GM23338 (cell line): ENCODE data around the gene DNAJB8. TPM values are rescaled to one million over a fixed set of nuclear protein-coding genes. Genes with fewer than 3 reads are reported as not detected.

Source experiments
- ATAC-seq: fragments of 200-7000 bp; cut with Tn5 transposase; 3 replicates; pipeline ENCODE4 v1.9.1; 2020
- DNase-seq: peaks from one replicate; pipeline ENCODE4 v3.0.0-alpha.2; 2015; ENCODE audit warnings: low spot score
- H2AFZ ChIP-seq: fragments of 200-600 bp; sonication (generic); 2 replicates; pipeline ENCODE4 v1.8.0; 2016; ENCODE audit warnings: antibody characterized with exemption, mild to moderate bottlenecking, moderate library complexity
- H3F3A ChIP-seq: fragments of 200-600 bp; sonication (generic); replicated peaks from 2 replicates; pipeline ENCODE4 v1.8.0; 2017; ENCODE audit warnings: antibody characterized with exemption, mixed run types, low read depth
- H3K27ac ChIP-seq: fragments of 200-600 bp; sonication (generic); 2 replicates; pipeline ENCODE4 v1.6.1; 2016; ENCODE audit warnings: low read depth
- H3K27me3 ChIP-seq: fragments of 200-600 bp; sonication (generic); 2 replicates; pipeline ENCODE4 v1.8.0; 2016; ENCODE audit warnings: mild to moderate bottlenecking, mixed run types, moderate library complexity; ENCODE audit not compliant: insufficient read depth
- H3K36me3 ChIP-seq: fragments of 200-600 bp; sonication (generic); 2 replicates; pipeline ENCODE4 v1.8.0; 2016; ENCODE audit warnings: mild to moderate bottlenecking; ENCODE audit not compliant: insufficient read depth
- H3K4me1 ChIP-seq: fragments of 200-600 bp; sonication (generic); 2 replicates; pipeline ENCODE4 v1.8.0; 2016; ENCODE audit warnings: mild to moderate bottlenecking, moderate library complexity; ENCODE audit not compliant: insufficient read depth
- H3K4me2 ChIP-seq: fragments of 200-600 bp; sonication (generic); 2 replicates; pipeline ENCODE4 v1.7.1; 2017; ENCODE audit warnings: mixed run types
- H3K4me3 ChIP-seq: fragments of 200-600 bp; sonication (generic); 2 replicates; pipeline ENCODE4 v1.6.1; 2016; ENCODE audit warnings: mixed run types
- H3K79me2 ChIP-seq: fragments of 200-600 bp; sonication (generic); replicated peaks from 2 replicates; pipeline ENCODE4 v1.8.0; 2017; ENCODE audit warnings: mild to moderate bottlenecking; ENCODE audit not compliant: insufficient read depth
- H3K9me2 ChIP-seq: fragments of 200-600 bp; sonication (generic); 2 replicates; pipeline ENCODE4 v1.8.0; 2017; ENCODE audit not compliant: insufficient read depth
- H4K20me1 ChIP-seq: fragments of 200-600 bp; sonication (generic); replicated peaks from 2 replicates; pipeline ENCODE4 v1.8.0; 2017; ENCODE audit warnings: mild to moderate bottlenecking; ENCODE audit not compliant: insufficient read depth
- H3K27ac Mint-ChIP-seq: 2 replicates; pipeline ENCODE4 v1.8.0; 2020; ENCODE audit warnings: inconsistent platforms, mild to moderate bottlenecking, moderate library complexity, mixed read lengths
- H3K27me3 Mint-ChIP-seq: 3 replicates; pipeline ENCODE4 v1.8.0; 2022; ENCODE audit warnings: low read depth, mild to moderate bottlenecking, moderate library complexity, mixed read lengths, inconsistent platforms; ENCODE audit not compliant: insufficient read depth, poor library complexity
- H3K36me3 Mint-ChIP-seq: 3 replicates; pipeline ENCODE4 v1.8.0; 2021; ENCODE audit warnings: low read depth, mild to moderate bottlenecking, inconsistent platforms, moderate library complexity, mixed read lengths
- H3K4me1 Mint-ChIP-seq: 3 replicates; pipeline ENCODE4 v1.8.0; 2020; ENCODE audit warnings: mild to moderate bottlenecking, inconsistent platforms, mixed read lengths
- H3K4me3 Mint-ChIP-seq: 3 replicates; pipeline ENCODE4 v1.8.0; 2021; ENCODE audit warnings: moderate library complexity, mild to moderate bottlenecking, inconsistent platforms, mixed read lengths
- H3K9me3 Mint-ChIP-seq: 3 replicates; pipeline ENCODE4 v1.8.0; 2020; ENCODE audit warnings: moderate library complexity, mild to moderate bottlenecking, inconsistent platforms, mixed read lengths
- CREB1 ChIP-seq: fragments of 250-450 bp; sonication (Bioruptor Pico); IDR thresholded peaks from 2 replicates; pipeline ENCODE4 v1.5.0; 2020; ENCODE audit warnings: low read depth, mild to moderate bottlenecking, moderate library complexity
- EZH2 ChIP-seq: fragments of 200-600 bp; sonication (generic); IDR thresholded peaks from one replicate; pipeline ENCODE4 v1.8.0; 2017; ENCODE audit warnings: antibody characterized with exemption, mild to moderate bottlenecking, low read depth; ENCODE audit not compliant: unreplicated experiment
- EZH2phosphoT487 ChIP-seq: fragments of 200-600 bp; sonication (generic); IDR thresholded peaks from one replicate; pipeline ENCODE4 v1.8.1; 2018; ENCODE audit warnings: antibody characterized with exemption; ENCODE audit not compliant: unreplicated experiment
- JUNB ChIP-seq: IDR thresholded peaks from one replicate; pipeline ENCODE4 v1.6.1; 2016; ENCODE audit warnings: antibody characterized with exemption; ENCODE audit not compliant: unreplicated experiment
- NANOG ChIP-seq: IDR thresholded peaks from 2 replicates; pipeline ENCODE4 v1.6.1; 2016; ENCODE audit warnings: antibody characterized with exemption, borderline replicate concordance
- POLR2AphosphoS5 ChIP-seq: IDR thresholded peaks from 2 replicates; pipeline ENCODE4 v1.6.1; 2016; ENCODE audit warnings: antibody characterized with exemption, low read depth
- STAT1 ChIP-seq: IDR thresholded peaks from one replicate; pipeline ENCODE4 v1.6.1; 2016; ENCODE audit warnings: antibody characterized with exemption; ENCODE audit not compliant: unreplicated experiment
- ZNF114 ChIP-seq: fragments of 250-450 bp; sonication (Bioruptor Pico); IDR thresholded peaks from 2 replicates; pipeline ENCODE4 v1.5.0; 2020; ENCODE audit warnings: mild to moderate bottlenecking, moderate library complexity
- ZNF331 ChIP-seq: fragments of 250-450 bp; sonication (Bioruptor Pico); IDR thresholded peaks from 2 replicates; pipeline ENCODE4 v1.5.0; 2020; ENCODE audit warnings: low read depth, mild to moderate bottlenecking, moderate library complexity
- polyA plus RNA-seq: library from polyadenylated mRNA; unstranded; fragments of >200 nt; fragmentation: Nextera tagmentation; extraction: Ambion mirVana; gene quantifications from 2 replicates; pipeline ENCODE4 v1.2.1, GENCODE V29; 2016
- total RNA-seq: library from RNA; depleted of rRNA; stranded (reverse); fragments of >200 nt; shearing (Covaris generic); gene quantifications from 2 replicates; pipeline ENCODE4 v1.2.3, GENCODE V29; 2014
- TF ChIP-seq, protein P1 (sequence below): IDR thresholded peaks from one replicate; pipeline ENCODE4 v1.6.1; 2018; ENCODE audit warnings: antibody characterized with exemption; ENCODE audit not compliant: unreplicated experiment
- TF ChIP-seq, protein P2 (sequence below): IDR thresholded peaks from 2 replicates; pipeline ENCODE4 v1.6.1; 2016; ENCODE audit warnings: antibody characterized with exemption
- TF ChIP-seq, protein P3 (sequence below): fragments of 250-450 bp; sonication (Bioruptor Pico); IDR thresholded peaks from 2 replicates; pipeline ENCODE4 v1.5.0; 2020; ENCODE audit warnings: mild to moderate bottlenecking, moderate library complexity

DNAJB8 gene
- total and polyA plus RNA-seq, 2 experiments from 2014 or later: not detected

DNA sequence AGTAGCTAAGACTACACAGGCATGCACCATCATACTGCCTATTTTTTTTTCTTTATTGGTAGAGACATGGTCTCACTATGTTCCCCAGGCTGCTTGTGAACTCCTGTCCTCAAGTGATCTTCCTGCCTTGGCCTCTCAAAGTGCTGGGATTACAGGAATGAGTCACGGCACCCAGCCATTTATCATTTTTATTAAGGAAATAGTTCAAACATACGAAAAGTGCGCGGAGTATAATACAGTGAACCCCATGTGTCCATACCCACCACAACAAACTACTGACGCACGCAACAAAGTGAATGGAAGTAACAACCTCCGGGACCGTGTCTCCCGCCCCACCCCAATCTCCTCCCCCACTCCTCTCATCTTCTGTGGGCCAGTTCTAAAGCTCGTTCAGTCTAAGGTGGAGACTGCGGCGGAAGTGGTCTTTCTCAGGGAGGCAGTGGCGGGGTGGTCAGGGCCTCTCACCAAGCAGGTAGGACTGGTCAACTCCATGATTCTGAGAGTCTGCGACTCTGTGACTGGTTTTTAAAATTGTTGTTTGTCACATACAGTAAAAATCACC lies 42.1 kb downstream of the DNAJB8 start:
- DNase-seq (no peak), ATAC-seq (no peak)
- Histone ChIP-seq H3K36me3 (no peaks in the 10 kb centered on the region), H3K4me1 (peaks cover 8% of the 10 kb centered on the region), H3K79me2 (no peaks in the 10 kb centered on the region), H3F3A (no peaks in the 10 kb centered on the region), H3K4me3 (no peak overlapping the region), H4K20me1 (no peaks in the 10 kb centered on the region), H3K27me3 (peaks cover 37% of the 10 kb centered on the region), H2AFZ (no peak overlapping the region), H3K9me2 (no peaks in the 10 kb centered on the region), H3K4me2 (no peak overlapping the region), H3K27ac (no peak overlapping the region)
- TF ChIP-seq CREB1 (CRISPR knock-in tag) (no peak), NANOG (no peak), EZH2 (no peak), STAT1 (no peak), ZNF331 (no peak), EZH2phosphoT487 (no peak), POLR2AphosphoS5 (no peak), JUNB (no peak), ZNF114 (CRISPR knock-in tag) (no peak)
- TF ChIP-seq, protein P1, sequence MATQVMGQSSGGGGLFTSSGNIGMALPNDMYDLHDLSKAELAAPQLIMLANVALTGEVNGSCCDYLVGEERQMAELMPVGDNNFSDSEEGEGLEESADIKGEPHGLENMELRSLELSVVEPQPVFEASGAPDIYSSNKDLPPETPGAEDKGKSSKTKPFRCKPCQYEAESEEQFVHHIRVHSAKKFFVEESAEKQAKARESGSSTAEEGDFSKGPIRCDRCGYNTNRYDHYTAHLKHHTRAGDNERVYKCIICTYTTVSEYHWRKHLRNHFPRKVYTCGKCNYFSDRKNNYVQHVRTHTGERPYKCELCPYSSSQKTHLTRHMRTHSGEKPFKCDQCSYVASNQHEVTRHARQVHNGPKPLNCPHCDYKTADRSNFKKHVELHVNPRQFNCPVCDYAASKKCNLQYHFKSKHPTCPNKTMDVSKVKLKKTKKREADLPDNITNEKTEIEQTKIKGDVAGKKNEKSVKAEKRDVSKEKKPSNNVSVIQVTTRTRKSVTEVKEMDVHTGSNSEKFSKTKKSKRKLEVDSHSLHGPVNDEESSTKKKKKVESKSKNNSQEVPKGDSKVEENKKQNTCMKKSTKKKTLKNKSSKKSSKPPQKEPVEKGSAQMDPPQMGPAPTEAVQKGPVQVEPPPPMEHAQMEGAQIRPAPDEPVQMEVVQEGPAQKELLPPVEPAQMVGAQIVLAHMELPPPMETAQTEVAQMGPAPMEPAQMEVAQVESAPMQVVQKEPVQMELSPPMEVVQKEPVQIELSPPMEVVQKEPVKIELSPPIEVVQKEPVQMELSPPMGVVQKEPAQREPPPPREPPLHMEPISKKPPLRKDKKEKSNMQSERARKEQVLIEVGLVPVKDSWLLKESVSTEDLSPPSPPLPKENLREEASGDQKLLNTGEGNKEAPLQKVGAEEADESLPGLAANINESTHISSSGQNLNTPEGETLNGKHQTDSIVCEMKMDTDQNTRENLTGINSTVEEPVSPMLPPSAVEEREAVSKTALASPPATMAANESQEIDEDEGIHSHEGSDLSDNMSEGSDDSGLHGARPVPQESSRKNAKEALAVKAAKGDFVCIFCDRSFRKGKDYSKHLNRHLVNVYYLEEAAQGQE: no peak
- TF ChIP-seq, protein P2, sequence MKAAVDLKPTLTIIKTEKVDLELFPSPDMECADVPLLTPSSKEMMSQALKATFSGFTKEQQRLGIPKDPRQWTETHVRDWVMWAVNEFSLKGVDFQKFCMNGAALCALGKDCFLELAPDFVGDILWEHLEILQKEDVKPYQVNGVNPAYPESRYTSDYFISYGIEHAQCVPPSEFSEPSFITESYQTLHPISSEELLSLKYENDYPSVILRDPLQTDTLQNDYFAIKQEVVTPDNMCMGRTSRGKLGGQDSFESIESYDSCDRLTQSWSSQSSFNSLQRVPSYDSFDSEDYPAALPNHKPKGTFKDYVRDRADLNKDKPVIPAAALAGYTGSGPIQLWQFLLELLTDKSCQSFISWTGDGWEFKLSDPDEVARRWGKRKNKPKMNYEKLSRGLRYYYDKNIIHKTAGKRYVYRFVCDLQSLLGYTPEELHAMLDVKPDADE: no peak
- TF ChIP-seq, protein P3, sequence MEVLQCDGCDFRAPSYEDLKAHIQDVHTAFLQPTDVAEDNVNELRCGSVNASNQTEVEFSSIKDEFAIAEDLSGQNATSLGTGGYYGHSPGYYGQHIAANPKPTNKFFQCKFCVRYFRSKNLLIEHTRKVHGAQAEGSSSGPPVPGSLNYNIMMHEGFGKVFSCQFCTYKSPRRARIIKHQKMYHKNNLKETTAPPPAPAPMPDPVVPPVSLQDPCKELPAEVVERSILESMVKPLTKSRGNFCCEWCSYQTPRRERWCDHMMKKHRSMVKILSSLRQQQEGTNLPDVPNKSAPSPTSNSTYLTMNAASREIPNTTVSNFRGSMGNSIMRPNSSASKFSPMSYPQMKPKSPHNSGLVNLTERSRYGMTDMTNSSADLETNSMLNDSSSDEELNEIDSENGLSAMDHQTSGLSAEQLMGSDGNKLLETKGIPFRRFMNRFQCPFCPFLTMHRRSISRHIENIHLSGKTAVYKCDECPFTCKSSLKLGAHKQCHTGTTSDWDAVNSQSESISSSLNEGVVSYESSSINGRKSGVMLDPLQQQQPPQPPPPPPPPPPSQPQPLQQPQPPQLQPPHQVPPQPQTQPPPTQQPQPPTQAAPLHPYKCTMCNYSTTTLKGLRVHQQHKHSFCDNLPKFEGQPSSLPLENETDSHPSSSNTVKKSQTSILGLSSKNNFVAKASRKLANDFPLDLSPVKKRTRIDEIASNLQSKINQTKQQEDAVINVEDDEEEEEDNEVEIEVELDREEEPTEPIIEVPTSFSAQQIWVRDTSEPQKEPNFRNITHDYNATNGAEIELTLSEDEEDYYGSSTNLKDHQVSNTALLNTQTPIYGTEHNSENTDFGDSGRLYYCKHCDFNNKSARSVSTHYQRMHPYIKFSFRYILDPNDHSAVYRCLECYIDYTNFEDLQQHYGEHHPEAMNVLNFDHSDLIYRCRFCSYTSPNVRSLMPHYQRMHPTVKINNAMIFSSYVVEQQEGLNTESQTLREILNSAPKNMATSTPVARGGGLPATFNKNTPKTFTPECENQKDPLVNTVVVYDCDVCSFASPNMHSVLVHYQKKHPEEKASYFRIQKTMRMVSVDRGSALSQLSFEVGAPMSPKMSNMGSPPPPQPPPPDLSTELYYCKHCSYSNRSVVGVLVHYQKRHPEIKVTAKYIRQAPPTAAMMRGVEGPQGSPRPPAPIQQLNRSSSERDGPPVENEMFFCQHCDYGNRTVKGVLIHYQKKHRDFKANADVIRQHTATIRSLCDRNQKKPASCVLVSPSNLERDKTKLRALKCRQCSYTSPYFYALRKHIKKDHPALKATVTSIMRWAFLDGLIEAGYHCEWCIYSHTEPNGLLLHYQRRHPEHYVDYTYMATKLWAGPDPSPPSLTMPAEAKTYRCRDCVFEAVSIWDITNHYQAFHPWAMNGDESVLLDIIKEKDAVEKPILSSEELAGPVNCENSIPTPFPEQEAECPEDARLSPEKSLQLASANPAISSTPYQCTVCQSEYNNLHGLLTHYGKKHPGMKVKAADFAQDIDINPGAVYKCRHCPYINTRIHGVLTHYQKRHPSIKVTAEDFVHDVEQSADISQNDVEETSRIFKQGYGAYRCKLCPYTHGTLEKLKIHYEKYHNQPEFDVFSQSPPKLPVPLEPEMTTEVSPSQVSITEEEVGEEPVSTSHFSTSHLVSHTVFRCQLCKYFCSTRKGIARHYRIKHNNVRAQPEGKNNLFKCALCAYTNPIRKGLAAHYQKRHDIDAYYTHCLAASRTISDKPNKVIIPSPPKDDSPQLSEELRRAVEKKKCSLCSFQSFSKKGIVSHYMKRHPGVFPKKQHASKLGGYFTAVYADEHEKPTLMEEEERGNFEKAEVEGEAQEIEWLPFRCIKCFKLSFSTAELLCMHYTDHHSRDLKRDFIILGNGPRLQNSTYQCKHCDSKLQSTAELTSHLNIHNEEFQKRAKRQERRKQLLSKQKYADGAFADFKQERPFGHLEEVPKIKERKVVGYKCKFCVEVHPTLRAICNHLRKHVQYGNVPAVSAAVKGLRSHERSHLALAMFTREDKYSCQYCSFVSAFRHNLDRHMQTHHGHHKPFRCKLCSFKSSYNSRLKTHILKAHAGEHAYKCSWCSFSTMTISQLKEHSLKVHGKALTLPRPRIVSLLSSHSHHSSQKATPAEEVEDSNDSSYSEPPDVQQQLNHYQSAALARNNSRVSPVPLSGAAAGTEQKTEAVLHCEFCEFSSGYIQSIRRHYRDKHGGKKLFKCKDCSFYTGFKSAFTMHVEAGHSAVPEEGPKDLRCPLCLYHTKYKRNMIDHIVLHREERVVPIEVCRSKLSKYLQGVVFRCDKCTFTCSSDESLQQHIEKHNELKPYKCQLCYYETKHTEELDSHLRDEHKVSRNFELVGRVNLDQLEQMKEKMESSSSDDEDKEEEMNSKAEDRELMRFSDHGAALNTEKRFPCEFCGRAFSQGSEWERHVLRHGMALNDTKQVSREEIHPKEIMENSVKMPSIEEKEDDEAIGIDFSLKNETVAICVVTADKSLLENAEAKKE: no peak
- Mint-ChIP-seq H3K9me3 (no peaks in the 10 kb centered on the region), H3K36me3 (no peaks in the 10 kb centered on the region), H3K4me1 (peaks cover 21% of the 10 kb centered on the region), H3K27me3 (peaks cover 41% of the 10 kb centered on the region), H3K27ac (no peak overlapping the region), H3K4me3 (no peak overlapping the region)
